ENCODE data around the gene ELL2. TPM values are rescaled to one million over a fixed set of nuclear protein-coding genes. Genes with fewer than 3 reads are reported as not detected.

The ELL2 gene
- total and polyA plus RNA-seq, 9 of the 15 experiments (the other 6 are each of a cell fraction or from before 2014, with no cell fraction given) = 4.3 to 18.3 (median 14.5) TPM

DNA sequence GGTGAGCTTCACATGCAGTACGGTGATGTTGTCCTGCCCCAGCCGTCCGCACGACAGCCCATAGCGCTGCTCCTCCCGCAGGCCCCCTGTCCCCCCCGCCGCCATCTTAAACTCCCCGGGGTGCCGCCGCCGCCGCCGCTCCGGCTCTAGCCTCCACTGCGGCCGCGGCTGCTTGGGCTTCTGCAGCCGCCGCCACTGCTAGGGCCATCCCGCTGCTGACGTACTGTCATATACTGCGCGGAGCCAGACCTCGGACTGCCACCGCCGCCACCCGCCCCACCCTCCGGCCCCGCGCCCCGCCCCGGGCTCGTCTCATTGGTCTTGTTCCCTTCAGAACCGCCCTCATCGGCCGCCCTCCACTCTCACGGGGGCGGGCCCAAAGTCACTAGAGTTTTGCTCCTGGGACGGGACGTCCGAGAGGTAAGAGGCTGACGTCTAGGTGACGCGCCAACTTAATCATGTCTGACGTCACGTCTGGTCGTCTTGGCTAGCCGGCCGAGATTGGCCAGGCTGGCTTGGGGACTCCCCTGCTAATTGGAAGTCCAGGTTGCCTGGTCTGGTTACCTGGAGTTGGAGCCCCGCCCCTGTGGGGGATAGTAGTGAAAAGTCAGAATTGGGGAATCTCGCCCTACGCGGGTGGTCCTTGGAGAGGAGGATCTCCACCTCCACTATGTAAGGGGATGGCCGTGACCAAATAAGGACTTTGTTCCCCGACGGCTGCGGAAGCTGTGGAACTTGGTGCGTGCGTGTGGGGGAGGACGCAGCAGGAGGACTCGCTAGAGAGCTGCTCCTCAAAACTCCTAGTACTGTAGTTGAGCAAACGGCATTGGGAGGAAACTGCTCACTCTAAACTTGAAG, at the start of gene ELL2 (continued):
- TF ChIP-seq U2AF1 (optimal IDR thresholded peaks at IDR 0.05; ENCODE audit: low read depth, low read length) (no peak), EHMT2 (IDR thresholded peaks at IDR 0.05) (peak; percentile 44; the same call in 1 of the 2 replicates), SRSF3 (IDR thresholded peaks at IDR 0.05; ENCODE audit: insufficient read depth, low read length) (no peak), FOXK2 (conservative IDR thresholded peaks at IDR 0.05 in 1 of 2, IDR thresholded peaks at IDR 0.05 in 1 of 2; ENCODE audit: low read depth in 2 of 2) (peak in 1 of 2 experiments; percentile 27; a peak in 1 of 4 replicates), CBFB (CRISPR knock-in tag; IDR thresholded peaks at IDR 0.05) (no peak), PML (IDR thresholded peaks at IDR 0.05; ENCODE audit: low read length) (no peak), JUNB (CRISPR knock-in tag; conservative IDR thresholded peaks at IDR 0.05) (no peak), IFI16 (CRISPR knock-in tag; IDR thresholded peaks at IDR 0.05) (no peak), BACH1 (tag; IDR thresholded peaks at IDR 0.05) (no peak), NR2C2 (CRISPR knock-in tag; IDR thresholded peaks at IDR 0.05) (no peak), NR2C2 (tag; IDR thresholded peaks at IDR 0.05) (peak; percentile 46; the same call in 1 of the 2 replicates), KHSRP (IDR thresholded peaks at IDR 0.05) (peak; percentile 97), ESRRB (CRISPR knock-in tag; IDR thresholded peaks at IDR 0.05; ENCODE audit: borderline replicate concordance) (no peak), ARHGAP35 (IDR thresholded peaks at IDR 0.05; ENCODE audit: partially characterized antibody) (no peak), EP300 (IDR thresholded peaks at IDR 0.05; ENCODE audit: low read length) (no peak), PHF20 (IDR thresholded peaks at IDR 0.05; ENCODE audit: partially characterized antibody) (no peak), ZNF217 (CRISPR knock-in tag; IDR thresholded peaks at IDR 0.05) (no peak), FUS (optimal IDR thresholded peaks at IDR 0.05; ENCODE audit: low read depth, low read length) (no peak), TRIM24 (IDR thresholded peaks at IDR 0.05) (peak in 1 of 2 experiments; percentile 83; a peak in 2 of 4 replicates), FIP1L1 (IDR thresholded peaks at IDR 0.05; ENCODE audit: low read depth, low read length, poor library complexity, severe bottlenecking) (no peak), ZFPM2 (CRISPR knock-in tag; IDR thresholded peaks at IDR 0.05) (no peak), PRPF4 (IDR thresholded peaks at IDR 0.05; ENCODE audit: insufficient read depth, low read depth, low read length, poor library complexity, severe bottlenecking) (peak; percentile 32)
- TF ChIP-seq, protein P1, sequence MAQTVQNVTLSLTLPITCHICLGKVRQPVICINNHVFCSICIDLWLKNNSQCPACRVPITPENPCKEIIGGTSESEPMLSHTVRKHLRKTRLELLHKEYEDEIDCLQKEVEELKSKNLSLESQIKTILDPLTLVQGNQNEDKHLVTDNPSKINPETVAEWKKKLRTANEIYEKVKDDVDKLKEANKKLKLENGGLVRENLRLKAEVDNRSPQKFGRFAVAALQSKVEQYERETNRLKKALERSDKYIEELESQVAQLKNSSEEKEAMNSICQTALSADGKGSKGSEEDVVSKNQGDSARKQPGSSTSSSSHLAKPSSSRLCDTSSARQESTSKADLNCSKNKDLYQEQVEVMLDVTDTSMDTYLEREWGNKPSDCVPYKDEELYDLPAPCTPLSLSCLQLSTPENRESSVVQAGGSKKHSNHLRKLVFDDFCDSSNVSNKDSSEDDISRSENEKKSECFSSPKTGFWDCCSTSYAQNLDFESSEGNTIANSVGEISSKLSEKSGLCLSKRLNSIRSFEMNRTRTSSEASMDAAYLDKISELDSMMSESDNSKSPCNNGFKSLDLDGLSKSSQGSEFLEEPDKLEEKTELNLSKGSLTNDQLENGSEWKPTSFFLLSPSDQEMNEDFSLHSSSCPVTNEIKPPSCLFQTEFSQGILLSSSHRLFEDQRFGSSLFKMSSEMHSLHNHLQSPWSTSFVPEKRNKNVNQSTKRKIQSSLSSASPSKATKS (CRISPR knock-in tag; IDR thresholded peaks at IDR 0.05) = no peak
- TF ChIP-seq, protein P2, sequence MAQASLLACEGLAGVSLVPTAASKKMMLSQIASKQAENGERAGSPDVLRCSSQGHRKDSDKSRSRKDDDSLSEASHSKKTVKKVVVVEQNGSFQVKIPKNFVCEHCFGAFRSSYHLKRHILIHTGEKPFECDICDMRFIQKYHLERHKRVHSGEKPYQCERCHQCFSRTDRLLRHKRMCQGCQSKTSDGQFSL (CRISPR knock-in tag; IDR thresholded peaks at IDR 0.05) = no peak
- TF ChIP-seq, protein P2 (tag; IDR thresholded peaks at IDR 0.05) = 0 out of 4 replicates have a peak, but pooled peaks of 1 of the 2 experiments have one; percentile 0
- TF ChIP-seq, protein P3, sequence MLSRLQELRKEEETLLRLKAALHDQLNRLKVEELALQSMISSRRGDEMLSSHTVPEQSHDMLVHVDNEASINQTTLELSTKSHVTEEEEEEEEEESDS (CRISPR knock-in tag; IDR thresholded peaks at IDR 0.05) = no peak
- TF ChIP-seq, protein P4, sequence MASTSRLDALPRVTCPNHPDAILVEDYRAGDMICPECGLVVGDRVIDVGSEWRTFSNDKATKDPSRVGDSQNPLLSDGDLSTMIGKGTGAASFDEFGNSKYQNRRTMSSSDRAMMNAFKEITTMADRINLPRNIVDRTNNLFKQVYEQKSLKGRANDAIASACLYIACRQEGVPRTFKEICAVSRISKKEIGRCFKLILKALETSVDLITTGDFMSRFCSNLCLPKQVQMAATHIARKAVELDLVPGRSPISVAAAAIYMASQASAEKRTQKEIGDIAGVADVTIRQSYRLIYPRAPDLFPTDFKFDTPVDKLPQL (IDR thresholded peaks at IDR 0.05; ENCODE audit: extremely low read depth, insufficient read length) = no peak

All from K562 (cell line).